ENCODE data around the gene BTNL9. TPM values are rescaled to one million over a fixed set of nuclear protein-coding genes. Genes with fewer than 3 reads are reported as not detected.

BTNL9 gene
- total RNA-seq, 3 donors from 2014 or later = 27.2 to 169 (median 94.6) TPM

DNA sequence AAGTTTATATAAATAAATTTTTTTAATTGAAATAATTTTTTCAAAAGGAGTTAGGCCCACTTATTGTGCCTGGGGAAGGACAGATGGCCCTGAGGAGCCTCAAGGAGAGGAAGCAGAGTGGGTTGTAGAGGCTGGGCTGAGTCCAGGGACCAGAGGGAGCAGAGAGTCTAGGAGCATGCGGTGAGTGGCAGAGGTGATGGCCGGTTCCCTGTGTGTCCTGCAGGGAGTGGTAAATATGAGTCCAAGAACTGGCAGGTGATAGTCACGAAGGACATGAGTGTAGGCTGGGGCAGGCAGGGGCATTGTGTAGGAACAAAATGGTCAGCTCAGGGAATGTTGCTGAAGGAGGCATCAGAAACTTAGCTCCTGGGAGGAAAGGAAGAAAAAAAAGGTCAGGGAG, 8.3 kb upstream of the BTNL9 start:
- Histone ChIP-seq H3K36me3 (no peaks in the 10 kb centered on the region), H3K27ac (no peak overlapping the region), H3K4me1 (no peaks in the 10 kb centered on the region), H3K9me3 (peaks cover 0 to 6% of the 10 kb centered on the region in 2 donors), H3K27me3 (no peaks in the 10 kb centered on the region), H3K4me3 (no peak overlapping the region)
- no peak for DNase-seq (ENCODE audit: low spot score in 2 of 2)
- intact Hi-C loops (cut with DNase I; ENCODE audit: low total_unique reads) = loop anchor here (5.0 kb wide), 1 partner anchor 64 kb away; no protein-coding TSS in a partner anchor
- TF ChIP-seq POLR2A (IDR thresholded peaks at IDR 0.05) = no peak
- TF ChIP-seq, protein P1, sequence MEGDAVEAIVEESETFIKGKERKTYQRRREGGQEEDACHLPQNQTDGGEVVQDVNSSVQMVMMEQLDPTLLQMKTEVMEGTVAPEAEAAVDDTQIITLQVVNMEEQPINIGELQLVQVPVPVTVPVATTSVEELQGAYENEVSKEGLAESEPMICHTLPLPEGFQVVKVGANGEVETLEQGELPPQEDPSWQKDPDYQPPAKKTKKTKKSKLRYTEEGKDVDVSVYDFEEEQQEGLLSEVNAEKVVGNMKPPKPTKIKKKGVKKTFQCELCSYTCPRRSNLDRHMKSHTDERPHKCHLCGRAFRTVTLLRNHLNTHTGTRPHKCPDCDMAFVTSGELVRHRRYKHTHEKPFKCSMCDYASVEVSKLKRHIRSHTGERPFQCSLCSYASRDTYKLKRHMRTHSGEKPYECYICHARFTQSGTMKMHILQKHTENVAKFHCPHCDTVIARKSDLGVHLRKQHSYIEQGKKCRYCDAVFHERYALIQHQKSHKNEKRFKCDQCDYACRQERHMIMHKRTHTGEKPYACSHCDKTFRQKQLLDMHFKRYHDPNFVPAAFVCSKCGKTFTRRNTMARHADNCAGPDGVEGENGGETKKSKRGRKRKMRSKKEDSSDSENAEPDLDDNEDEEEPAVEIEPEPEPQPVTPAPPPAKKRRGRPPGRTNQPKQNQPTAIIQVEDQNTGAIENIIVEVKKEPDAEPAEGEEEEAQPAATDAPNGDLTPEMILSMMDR (IDR thresholded peaks at IDR 0.05) = no peak

DNA sequence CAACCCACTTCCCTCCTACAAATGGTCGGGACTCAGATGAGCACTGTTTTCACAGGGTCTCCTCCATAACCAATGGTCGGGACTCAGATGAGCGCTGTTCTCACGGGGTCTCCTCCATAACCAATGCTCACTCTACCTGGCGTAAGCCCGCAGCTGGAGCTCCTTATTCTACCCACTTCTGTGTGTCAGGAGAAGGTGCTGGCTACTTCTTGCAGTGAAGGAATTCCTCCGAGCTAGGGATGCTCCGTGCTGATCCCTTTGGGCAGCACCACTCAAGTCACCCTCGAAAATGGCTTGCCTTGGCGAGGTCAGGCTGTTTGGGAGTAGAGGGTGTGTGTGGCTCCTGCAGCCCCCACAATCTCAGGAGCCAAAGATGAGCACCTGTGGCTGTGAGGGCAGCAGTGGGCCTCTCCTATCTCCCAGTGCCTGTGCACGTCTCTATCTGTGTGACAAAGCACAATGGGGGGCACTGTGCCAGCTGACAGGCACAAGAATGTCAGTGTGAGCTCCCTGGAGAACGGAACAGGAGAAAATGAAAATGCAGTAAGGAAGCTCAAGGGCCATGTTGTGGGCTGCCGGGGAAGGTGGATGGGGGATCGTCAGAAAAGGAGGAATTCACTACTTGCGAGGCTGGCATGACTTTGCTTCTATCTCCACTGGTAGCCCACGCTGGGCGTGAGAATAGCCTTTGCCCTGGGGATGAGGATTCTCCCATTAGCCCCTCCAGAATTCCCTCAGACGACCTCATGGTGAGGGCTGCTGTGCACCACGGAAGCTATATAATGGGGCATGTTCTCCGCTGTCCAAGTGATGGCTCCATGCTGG, 3.9 kb upstream of the BTNL9 start:
- Histone ChIP-seq H3K9me3 (peaks cover 0 to 6% of the 10 kb centered on the region in 2 donors), H3K27ac (no peak overlapping the region), H3K36me3 (no peaks in the 10 kb centered on the region), H3K4me1 (no peaks in the 10 kb centered on the region), H3K4me3 (no peak overlapping the region), H3K27me3 (peaks cover 0 to 19% of the 10 kb centered on the region in 2 donors)
- intact Hi-C loops (cut with DNase I; ENCODE audit: low total_unique reads) = no loop called here
- TF ChIP-seq POLR2A (IDR thresholded peaks at IDR 0.05) (no peak), POLR2AphosphoS5 (IDR thresholded peaks at IDR 0.05) (no peak)
- TF ChIP-seq, protein P1 (IDR thresholded peaks at IDR 0.05) = no peak
- peak in 1 of 2 donors; percentile 52 for DNase-seq (ENCODE audit: low spot score in 2 of 2)

DNA sequence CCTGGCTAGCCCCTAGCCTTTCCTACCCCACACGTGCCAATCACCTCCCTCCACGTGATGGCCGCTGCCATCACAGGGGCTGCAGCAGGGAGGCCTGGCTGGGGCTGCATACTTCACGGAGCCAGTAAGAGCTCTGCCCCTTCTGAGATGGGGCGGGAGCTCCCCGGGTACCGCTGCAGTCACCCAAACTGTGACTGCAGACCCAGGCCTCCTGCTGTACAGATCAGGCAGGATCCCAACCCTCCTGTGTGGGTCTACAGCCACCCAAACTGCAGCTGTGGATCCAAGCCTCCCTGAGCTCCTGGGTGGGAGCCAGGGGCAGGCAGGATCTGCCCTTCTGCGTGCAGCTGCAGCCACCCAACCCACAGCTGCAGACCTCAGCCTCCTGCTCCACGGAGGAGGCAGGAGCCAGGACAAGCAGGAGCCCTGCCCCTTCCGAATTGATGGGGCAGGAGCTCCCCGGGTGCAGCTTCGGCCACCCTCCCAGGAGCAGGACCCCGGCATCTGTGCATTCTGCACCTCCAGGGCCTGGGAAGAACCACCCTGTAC, 3.2 kb upstream of the BTNL9 start:
- no peak overlapping the region for H3K27ac ChIP-seq
- no peaks in the 10 kb centered on the region for H3K36me3 ChIP-seq
- no peak overlapping the region for H3K4me3 ChIP-seq
- no peaks in the 10 kb centered on the region for H3K4me1 ChIP-seq
- H3K27me3 ChIP-seq = peaks cover 0 to 22% of the 10 kb centered on the region in 2 donors
- H3K9me3 ChIP-seq = peaks cover 0 to 6% of the 10 kb centered on the region in 2 donors
- no peak for DNase-seq (ENCODE audit: low spot score in 2 of 2)
- TF ChIP-seq POLR2AphosphoS5 (IDR thresholded peaks at IDR 0.05) = no peak
- TF ChIP-seq, protein P1 (IDR thresholded peaks at IDR 0.05) = no peak
- no peak for TF ChIP-seq POLR2A (IDR thresholded peaks at IDR 0.05)
- intact Hi-C loops (cut with DNase I; ENCODE audit: low total_unique reads) = no loop called here

DNA sequence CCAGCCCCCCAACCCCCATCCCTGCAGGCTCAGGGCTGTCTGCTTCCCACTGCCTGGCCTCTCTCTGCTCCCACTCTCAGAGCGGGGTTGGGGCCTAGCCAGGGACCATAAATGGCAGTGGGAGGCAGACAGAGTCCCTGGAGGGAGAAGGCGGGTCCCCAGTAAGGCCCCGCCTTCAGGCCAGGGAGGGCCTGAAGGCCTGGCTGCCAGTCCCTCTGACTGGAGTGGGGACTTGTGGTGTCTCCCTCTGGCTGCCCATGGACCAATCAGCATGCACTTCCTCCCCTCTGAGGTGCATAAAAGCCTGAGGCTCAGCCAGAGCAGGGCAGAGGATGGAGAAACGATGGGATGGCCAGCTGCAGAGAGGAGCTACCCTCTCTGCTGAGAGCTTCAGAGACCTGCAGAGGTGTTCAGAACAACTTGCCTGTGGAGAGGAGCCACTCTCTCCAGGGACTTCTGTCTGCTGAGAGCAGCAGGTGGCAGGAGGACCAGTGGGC, 2.7 kb upstream of the BTNL9 start:
- no peak for DNase-seq (ENCODE audit: low spot score in 2 of 2)
- H3K4me1 ChIP-seq = no peaks in the 10 kb centered on the region
- H3K9me3 ChIP-seq = peaks cover 0 to 2% of the 10 kb centered on the region in 2 donors
- no peak overlapping the region for H3K27ac ChIP-seq
- peaks cover 0 to 25% of the 10 kb centered on the region in 2 donors for H3K27me3 ChIP-seq
- no peak overlapping the region for H3K4me3 ChIP-seq
- no peak for TF ChIP-seq POLR2A (IDR thresholded peaks at IDR 0.05)
- TF ChIP-seq, protein P1 (IDR thresholded peaks at IDR 0.05) = no peak
- no peak for TF ChIP-seq POLR2AphosphoS5 (IDR thresholded peaks at IDR 0.05)
- intact Hi-C loops (cut with DNase I; ENCODE audit: low total_unique reads) = no loop called here
- no peaks in the 10 kb centered on the region for H3K36me3 ChIP-seq

DNA sequence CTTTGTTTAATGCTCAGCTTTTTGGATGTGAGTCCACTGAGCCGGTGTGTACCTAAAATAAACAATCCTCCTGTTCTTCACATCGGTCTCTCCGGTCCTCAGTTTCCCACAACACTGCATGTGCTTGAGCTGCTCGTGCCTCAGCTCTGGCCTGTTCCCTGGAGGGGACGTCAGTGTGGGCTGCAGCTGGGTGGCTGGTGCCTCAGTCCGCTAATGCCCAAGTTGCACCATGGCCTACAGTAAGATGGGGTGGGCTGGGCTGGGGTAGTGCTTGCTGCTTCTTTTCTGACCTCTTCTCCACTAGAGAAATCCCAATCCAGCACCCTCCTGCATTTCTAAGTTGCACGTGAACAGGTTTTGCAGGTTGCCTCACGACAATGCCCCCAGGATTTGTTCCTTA, 595 bp upstream of the BTNL9 start:
- H3K4me3 ChIP-seq = peak overlapping the region in 2 of 3 donors; percentile 34 to 57
- DNase-seq (ENCODE audit: low spot score in 2 of 2) = no peak
- no peaks in the 10 kb centered on the region for H3K9me3 ChIP-seq
- no peaks in the 10 kb centered on the region for H3K36me3 ChIP-seq
- TF ChIP-seq, protein P1 (IDR thresholded peaks at IDR 0.05) = no peak
- TF ChIP-seq POLR2AphosphoS5 (IDR thresholded peaks at IDR 0.05) (no peak), POLR2A (IDR thresholded peaks at IDR 0.05) (no peak)
- H3K27me3 ChIP-seq = peaks cover 0 to 38% of the 10 kb centered on the region in 2 donors
- H3K4me1 ChIP-seq = no peaks in the 10 kb centered on the region
- H3K27ac ChIP-seq = peak overlapping the region in 1 of 2 donors; percentile 52
- intact Hi-C loops (cut with DNase I; ENCODE audit: low total_unique reads) = no loop called here
